Embryonic facial prominence (tissue), 1 donor: ENCODE measurements around the gene ZFP1.
"Not testable (repeated sequence)": the region's sequence is repeated elsewhere in the genome, so short reads cannot be mapped to it uniquely, and the experiment has no call there.

Experiments used
- DNase-seq: peaks from one replicate; pipeline ENCODE4 v3.0.0-alpha.2; 2016; ENCODE audit errors: extremely low spot score

The ZFP1 gene

GRCh38 chr16:75204410-75204758, 56.1 kb downstream of the ZFP1 start:
- no peak for DNase-seq

- DNase-seq = not testable (repeated sequence)
Measured at GRCh38 chr16:75204905-75205304, 56.6 kb downstream of the ZFP1 start.

GRCh38 chr16:75205438-75205837, 57.1 kb downstream of the ZFP1 start:
- not testable (repeated sequence) for DNase-seq

GRCh38 chr16:75205961-75206748, 57.8 kb downstream of the ZFP1 start:
- DNase-seq = not testable (repeated sequence)

- DNase-seq = no peak
Measured at GRCh38 chr16:75206749-75207451, 58.6 kb downstream of the ZFP1 start, which contains the start of gene CTRB2. Gene CTRB2, minus strand, starts transcription at chr16:75207161. Its CDS starts 20 bp downstream, at chr16:75207141.

GRCh38 chr16:75207831-75208230, 59.5 kb downstream of the ZFP1 start:
- no peak for DNase-seq

- no peak for DNase-seq
Measured at GRCh38 chr16:75208242-75208825, 60.0 kb downstream of the ZFP1 start.

- no peak for DNase-seq
Measured at GRCh38 chr16:75208861-75209505, 60.7 kb downstream of the ZFP1 start.

GRCh38 chr16:75209514-75209913, 61.2 kb downstream of the ZFP1 start:
- not testable (repeated sequence) for DNase-seq

- DNase-seq = no peak
Measured at GRCh38 chr16:75209944-75210343, 61.6 kb downstream of the ZFP1 start.

GRCh38 chr16:75211286-75211685, 63.0 kb downstream of the ZFP1 start:
- DNase-seq = not testable (repeated sequence)

GRCh38 chr16:75216127-75216526, 67.8 kb downstream of the ZFP1 start:
- no peak for DNase-seq

- no peak for DNase-seq
Measured at GRCh38 chr16:75216576-75216975, 68.3 kb downstream of the ZFP1 start.

GRCh38 chr16:75217389-75217851, 69.1 kb downstream of the ZFP1 start:
- no peak for DNase-seq

- DNase-seq = no peak
Measured at GRCh38 chr16:75218256-75219076, 70.1 kb downstream of the ZFP1 start, which contains the start of gene CTRB1. Gene CTRB1, plus strand, starts transcription at chr16:75218988. Its CDS starts 20 bp downstream, at chr16:75219008.

GRCh38 chr16:75219088-75219487, 70.8 kb downstream of the ZFP1 start:
- no peak for DNase-seq

- no peak for DNase-seq
Measured at GRCh38 chr16:75219838-75220237, 71.5 kb downstream of the ZFP1 start.
